DND-41 (cell line): Measurements from ENCODE around the gene ST7.

Experiments
- CTCF ChIP-seq: IDR thresholded peaks from 2 replicates; pipeline ENCODE4 v1.5.1; 2012; ENCODE audit warnings: borderline replicate concordance, low read length, moderate library complexity, mild to moderate bottlenecking; ENCODE audit not compliant: poor library complexity, severe bottlenecking; ENCODE audit errors: extremely low read depth
- EZH2 ChIP-seq: IDR thresholded peaks from 3 replicates; pipeline ENCODE4 v1.6.1; 2012; ENCODE audit warnings: borderline replicate concordance, low read depth, mild to moderate bottlenecking, moderate library complexity, low read length, inconsistent platforms; ENCODE audit not compliant: severe bottlenecking

- TF ChIP-seq EZH2 (no peak), CTCF (no peak)
Observed at GRCh38 chr7:116967254-116967922, 14.1 kb downstream of the ST7 start.
